Neural cell (in vitro differentiated cells): ENCODE results near the gene AP2A2.

ENCODE experiments used
- EP300 ChIP-seq: fragments of 450-650 bp; conservative IDR thresholded peaks from 2 replicates; pipeline ENCODE4 v1.6.1; 2014; ENCODE audit warnings: antibody characterized with exemption, mild to moderate bottlenecking, moderate library complexity; ENCODE audit not compliant: poor library complexity, severe bottlenecking
- EZH2 ChIP-seq: fragments of 200-600, 300-800 bp; shearing (Covaris generic), sonication (generic); IDR thresholded peaks from 2 replicates; pipeline ENCODE4 v1.6.1; 2014; ENCODE audit warnings: antibody characterized with exemption, low read length, borderline replicate concordance, mild to moderate bottlenecking; ENCODE audit not compliant: insufficient read depth, poor library complexity, severe bottlenecking
- MXI1 ChIP-seq: fragments of 450-650 bp; conservative IDR thresholded peaks from 2 replicates; pipeline ENCODE4 v1.6.1; 2014; ENCODE audit warnings: antibody characterized with exemption, mild to moderate bottlenecking; ENCODE audit not compliant: poor library complexity, severe bottlenecking
- POLR2AphosphoS5 ChIP-seq: IDR thresholded peaks from 2 replicates; pipeline ENCODE4 v1.6.1; 2012
- RAD21 ChIP-seq: fragments of 450-650 bp; conservative IDR thresholded peaks from 2 replicates; pipeline ENCODE4 v1.6.1; 2014; ENCODE audit warnings: antibody characterized with exemption, mild to moderate bottlenecking, moderate library complexity
- SMC3 ChIP-seq: fragments of 450-650 bp; conservative IDR thresholded peaks from 2 replicates; pipeline ENCODE4 v1.6.1; 2014; ENCODE audit warnings: antibody characterized with exemption, mild to moderate bottlenecking, moderate library complexity; ENCODE audit not compliant: poor library complexity
- TF ChIP-seq, protein P1 (sequence below): fragments of 450-650 bp; IDR thresholded peaks from 2 replicates; pipeline ENCODE4 v1.5.1; 2014; ENCODE audit warnings: antibody characterized with exemption, mild to moderate bottlenecking, moderate library complexity; ENCODE audit not compliant: poor library complexity, severe bottlenecking
- TF ChIP-seq, protein P2 (sequence below): IDR thresholded peaks from 2 replicates; pipeline ENCODE4 v1.6.1; 2012; ENCODE audit warnings: borderline replicate concordance

- TF ChIP-seq, protein P1, sequence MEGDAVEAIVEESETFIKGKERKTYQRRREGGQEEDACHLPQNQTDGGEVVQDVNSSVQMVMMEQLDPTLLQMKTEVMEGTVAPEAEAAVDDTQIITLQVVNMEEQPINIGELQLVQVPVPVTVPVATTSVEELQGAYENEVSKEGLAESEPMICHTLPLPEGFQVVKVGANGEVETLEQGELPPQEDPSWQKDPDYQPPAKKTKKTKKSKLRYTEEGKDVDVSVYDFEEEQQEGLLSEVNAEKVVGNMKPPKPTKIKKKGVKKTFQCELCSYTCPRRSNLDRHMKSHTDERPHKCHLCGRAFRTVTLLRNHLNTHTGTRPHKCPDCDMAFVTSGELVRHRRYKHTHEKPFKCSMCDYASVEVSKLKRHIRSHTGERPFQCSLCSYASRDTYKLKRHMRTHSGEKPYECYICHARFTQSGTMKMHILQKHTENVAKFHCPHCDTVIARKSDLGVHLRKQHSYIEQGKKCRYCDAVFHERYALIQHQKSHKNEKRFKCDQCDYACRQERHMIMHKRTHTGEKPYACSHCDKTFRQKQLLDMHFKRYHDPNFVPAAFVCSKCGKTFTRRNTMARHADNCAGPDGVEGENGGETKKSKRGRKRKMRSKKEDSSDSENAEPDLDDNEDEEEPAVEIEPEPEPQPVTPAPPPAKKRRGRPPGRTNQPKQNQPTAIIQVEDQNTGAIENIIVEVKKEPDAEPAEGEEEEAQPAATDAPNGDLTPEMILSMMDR, result no peak
- TF ChIP-seq EP300, result no peak
- no peak for TF ChIP-seq POLR2AphosphoS5
- no peak for TF ChIP-seq RAD21
- TF ChIP-seq, protein P2, sequence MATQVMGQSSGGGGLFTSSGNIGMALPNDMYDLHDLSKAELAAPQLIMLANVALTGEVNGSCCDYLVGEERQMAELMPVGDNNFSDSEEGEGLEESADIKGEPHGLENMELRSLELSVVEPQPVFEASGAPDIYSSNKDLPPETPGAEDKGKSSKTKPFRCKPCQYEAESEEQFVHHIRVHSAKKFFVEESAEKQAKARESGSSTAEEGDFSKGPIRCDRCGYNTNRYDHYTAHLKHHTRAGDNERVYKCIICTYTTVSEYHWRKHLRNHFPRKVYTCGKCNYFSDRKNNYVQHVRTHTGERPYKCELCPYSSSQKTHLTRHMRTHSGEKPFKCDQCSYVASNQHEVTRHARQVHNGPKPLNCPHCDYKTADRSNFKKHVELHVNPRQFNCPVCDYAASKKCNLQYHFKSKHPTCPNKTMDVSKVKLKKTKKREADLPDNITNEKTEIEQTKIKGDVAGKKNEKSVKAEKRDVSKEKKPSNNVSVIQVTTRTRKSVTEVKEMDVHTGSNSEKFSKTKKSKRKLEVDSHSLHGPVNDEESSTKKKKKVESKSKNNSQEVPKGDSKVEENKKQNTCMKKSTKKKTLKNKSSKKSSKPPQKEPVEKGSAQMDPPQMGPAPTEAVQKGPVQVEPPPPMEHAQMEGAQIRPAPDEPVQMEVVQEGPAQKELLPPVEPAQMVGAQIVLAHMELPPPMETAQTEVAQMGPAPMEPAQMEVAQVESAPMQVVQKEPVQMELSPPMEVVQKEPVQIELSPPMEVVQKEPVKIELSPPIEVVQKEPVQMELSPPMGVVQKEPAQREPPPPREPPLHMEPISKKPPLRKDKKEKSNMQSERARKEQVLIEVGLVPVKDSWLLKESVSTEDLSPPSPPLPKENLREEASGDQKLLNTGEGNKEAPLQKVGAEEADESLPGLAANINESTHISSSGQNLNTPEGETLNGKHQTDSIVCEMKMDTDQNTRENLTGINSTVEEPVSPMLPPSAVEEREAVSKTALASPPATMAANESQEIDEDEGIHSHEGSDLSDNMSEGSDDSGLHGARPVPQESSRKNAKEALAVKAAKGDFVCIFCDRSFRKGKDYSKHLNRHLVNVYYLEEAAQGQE, result no peak
- TF ChIP-seq EZH2, result no peak
- TF ChIP-seq MXI1, result no peak
- no peak for TF ChIP-seq SMC3
Measured at GRCh38 chr11:934527-934926, 8.9 kb downstream of the AP2A2 start.
